Epithelial cell of prostate (primary cell): ENCODE measurements around the gene STK11IP.
"Not testable (repeated sequence)": the region's sequence is repeated elsewhere in the genome, so short reads cannot be mapped to it uniquely, and the experiment has no call there.

Source experiments
- DNase-seq: peaks from one replicate; pipeline ENCODE4 v3.0.0-alpha.2; 2011; ENCODE audit warnings: low read depth, low spot score
- H3K27ac ChIP-seq: fragments of 450-650 bp; 2 replicates; pipeline ENCODE4 v1.5.1; 2017; ENCODE audit warnings: mild to moderate bottlenecking

STK11IP gene

GRCh38 chr2:219644801-219645480, 47.3 kb downstream of the STK11IP start:
- H3K27ac ChIP-seq = peak overlapping the region; percentile 6
- DNase-seq = no peak

GRCh38 chr2:219645631-219646527, 48.2 kb downstream of the STK11IP start:
- DNase-seq = no peak
- peak overlapping the region; percentile 6 for H3K27ac ChIP-seq

GRCh38 chr2:219648176-219648575, 50.5 kb downstream of the STK11IP start:
- no peak overlapping the region for H3K27ac ChIP-seq
- no peak for DNase-seq

- H3K27ac ChIP-seq = no peak overlapping the region
- DNase-seq = no peak
These were observed 51.3 kb downstream of the STK11IP start for GRCh38 chr2:219648963-219649362.

- no peak for DNase-seq
These were observed 53.0 kb downstream of the STK11IP start for GRCh38 chr2:219650426-219651248.

GRCh38 chr2:219651656-219652055, 54.0 kb downstream of the STK11IP start:
- H3K27ac ChIP-seq, DNase-seq: not testable (repeated sequence)

More at GRCh38 chr2:219650426-219651248, 53.0 kb downstream of the STK11IP start:
- H3K27ac ChIP-seq = no peak overlapping the region

- peak; percentile 82 for DNase-seq
- peak overlapping the region; percentile 89 for H3K27ac ChIP-seq
These were observed 58.9 kb downstream of the STK11IP start for GRCh38 chr2:219656526-219656925.

GRCh38 chr2:219658196-219658846, 60.7 kb downstream of the STK11IP start:
- no peak for DNase-seq
- H3K27ac ChIP-seq = peak overlapping the region; percentile 13

- H3K27ac ChIP-seq = peak overlapping the region; percentile 13
These were observed 61.2 kb downstream of the STK11IP start for GRCh38 chr2:219658874-219659273.

GRCh38 chr2:219661197-219661954, 63.7 kb downstream of the STK11IP start:
- H3K27ac ChIP-seq = peak overlapping the region; percentile 95
- DNase-seq = peak; percentile 73

More at GRCh38 chr2:219658874-219659273, 61.2 kb downstream of the STK11IP start:
- DNase-seq = no peak

- no peak for DNase-seq
- H3K27ac ChIP-seq = peak overlapping the region; percentile 95
These were observed 64.3 kb downstream of the STK11IP start for GRCh38 chr2:219661955-219662395.

GRCh38 chr2:219662566-219662965, 64.9 kb downstream of the STK11IP start:
- peak overlapping the region; percentile 95 for H3K27ac ChIP-seq
- no peak for DNase-seq

- DNase-seq = no peak
These were observed 65.6 kb downstream of the STK11IP start for GRCh38 chr2:219663116-219663762.

GRCh38 chr2:219664041-219664440, 66.4 kb downstream of the STK11IP start:
- no peak overlapping the region for H3K27ac ChIP-seq

More at GRCh38 chr2:219663116-219663762, 65.6 kb downstream of the STK11IP start:
- peak overlapping the region; percentile 95 for H3K27ac ChIP-seq

GRCh38 chr2:219664944-219665343, 67.3 kb downstream of the STK11IP start:
- DNase-seq = no peak
- no peak overlapping the region for H3K27ac ChIP-seq

More at GRCh38 chr2:219664041-219664440, 66.4 kb downstream of the STK11IP start:
- no peak for DNase-seq

GRCh38 chr2:219665926-219666325, 68.3 kb downstream of the STK11IP start:
- no peak for DNase-seq
- H3K27ac ChIP-seq = no peak overlapping the region
